Stimulated activated CD8-positive, alpha-beta memory T cell treated with anti-CD3 and anti-CD28 coated beads, Interleukin-15, amount 100 ng/mL, for 4 hours (primary cell): Measurements from ENCODE around the gene CBARP.

Source experiments
- DNase-seq, 2 donors: peaks; one replicate each; pipeline ENCODE4 v3.0.0-alpha.2; 2020; ENCODE audit warnings: low read depth in 2 of 2

CBARP gene

DNA sequence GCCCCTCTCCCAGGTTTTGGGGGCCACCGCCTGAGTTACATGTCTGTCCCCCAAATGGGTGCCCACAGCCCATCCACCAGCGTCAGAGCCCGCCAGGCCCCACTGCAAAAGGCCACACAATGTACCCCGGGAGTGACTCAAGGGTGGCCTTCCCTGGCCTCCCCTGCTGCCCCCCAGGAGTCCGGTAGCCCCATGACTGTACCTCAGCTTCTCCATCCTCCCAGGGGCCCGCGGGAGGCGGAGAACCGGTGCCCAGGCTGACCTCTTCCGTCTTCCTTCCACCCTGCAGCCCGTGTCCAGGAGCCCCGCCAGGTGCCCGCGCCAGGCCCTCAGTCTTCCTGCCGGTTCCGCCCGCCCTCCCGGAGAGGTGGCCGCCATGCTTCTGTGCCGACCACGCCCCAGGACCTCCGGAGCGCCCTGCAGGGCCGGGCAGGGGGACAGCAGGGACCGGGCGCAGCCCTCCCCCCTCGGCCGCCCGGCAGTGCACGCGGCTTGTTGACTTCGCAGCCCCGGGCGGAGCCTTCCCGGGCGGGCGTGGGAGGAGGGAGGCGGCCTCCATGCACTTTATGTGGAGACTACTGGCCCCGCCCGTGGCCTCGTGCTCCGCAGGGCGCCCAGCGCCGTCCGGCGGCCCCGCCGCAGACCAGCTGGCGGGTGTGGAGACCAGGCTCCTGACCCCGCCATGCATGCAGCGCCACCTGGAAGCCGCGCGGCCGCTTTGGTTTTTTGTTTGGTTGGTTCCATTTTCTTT, 10.3 kb downstream of the CBARP start:
- DNase-seq = no peak

DNA sequence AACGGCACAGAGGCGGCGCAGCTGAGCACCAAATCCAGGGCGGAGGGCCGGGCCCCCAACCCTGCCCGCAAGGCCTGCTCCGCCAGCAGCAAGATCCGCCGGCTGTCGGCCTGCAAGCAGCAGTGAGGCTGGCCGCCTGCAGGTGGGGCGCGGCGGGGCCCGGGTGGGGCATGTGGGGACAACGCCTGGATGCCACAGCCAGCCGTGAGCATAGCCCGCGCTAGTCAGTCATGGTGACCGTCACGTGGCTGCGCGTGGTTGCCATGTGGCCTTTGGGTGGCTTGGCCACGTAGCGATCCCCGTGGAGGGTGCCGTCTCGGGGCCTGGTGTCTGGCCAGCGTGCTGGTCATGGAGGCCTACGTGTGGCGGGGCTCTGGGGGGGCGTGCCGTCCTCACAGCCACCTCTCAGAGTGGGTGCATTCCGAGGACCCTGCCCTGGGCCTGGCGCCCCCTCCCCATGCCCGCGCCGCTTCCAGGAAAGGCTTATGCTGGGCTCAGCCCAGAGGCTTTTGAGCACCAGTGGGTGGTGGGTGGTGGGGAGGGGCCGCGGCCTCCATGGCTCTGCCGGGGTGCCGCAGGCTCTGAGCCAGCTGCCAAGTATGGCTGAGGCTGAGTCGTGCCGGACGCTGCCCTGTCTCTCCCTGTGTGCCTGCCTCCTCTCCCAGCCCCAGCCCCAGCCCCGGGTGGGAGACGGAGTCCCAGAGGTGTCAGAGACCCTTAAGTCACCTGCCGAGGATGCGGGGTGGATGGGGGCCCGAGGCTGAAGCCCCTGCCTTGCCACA, 11.1 kb downstream of the CBARP start:
- no peak for DNase-seq

DNA sequence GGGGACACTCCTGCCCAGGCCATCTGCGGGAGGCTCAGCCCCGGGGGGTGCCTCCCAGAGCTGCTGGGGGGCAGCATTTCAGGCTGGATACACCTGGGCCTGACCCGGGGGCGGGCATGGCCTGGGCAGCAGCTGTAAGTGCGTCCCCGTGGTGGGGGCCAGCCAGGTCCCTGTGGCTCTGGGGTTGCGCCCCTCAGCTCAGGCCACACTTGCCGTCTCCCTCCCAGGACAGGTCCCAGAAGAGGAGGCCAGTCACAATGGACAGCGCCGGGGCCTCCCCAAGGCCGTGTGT, 11.6 kb downstream of the CBARP start:
- DNase-seq = no peak

DNA sequence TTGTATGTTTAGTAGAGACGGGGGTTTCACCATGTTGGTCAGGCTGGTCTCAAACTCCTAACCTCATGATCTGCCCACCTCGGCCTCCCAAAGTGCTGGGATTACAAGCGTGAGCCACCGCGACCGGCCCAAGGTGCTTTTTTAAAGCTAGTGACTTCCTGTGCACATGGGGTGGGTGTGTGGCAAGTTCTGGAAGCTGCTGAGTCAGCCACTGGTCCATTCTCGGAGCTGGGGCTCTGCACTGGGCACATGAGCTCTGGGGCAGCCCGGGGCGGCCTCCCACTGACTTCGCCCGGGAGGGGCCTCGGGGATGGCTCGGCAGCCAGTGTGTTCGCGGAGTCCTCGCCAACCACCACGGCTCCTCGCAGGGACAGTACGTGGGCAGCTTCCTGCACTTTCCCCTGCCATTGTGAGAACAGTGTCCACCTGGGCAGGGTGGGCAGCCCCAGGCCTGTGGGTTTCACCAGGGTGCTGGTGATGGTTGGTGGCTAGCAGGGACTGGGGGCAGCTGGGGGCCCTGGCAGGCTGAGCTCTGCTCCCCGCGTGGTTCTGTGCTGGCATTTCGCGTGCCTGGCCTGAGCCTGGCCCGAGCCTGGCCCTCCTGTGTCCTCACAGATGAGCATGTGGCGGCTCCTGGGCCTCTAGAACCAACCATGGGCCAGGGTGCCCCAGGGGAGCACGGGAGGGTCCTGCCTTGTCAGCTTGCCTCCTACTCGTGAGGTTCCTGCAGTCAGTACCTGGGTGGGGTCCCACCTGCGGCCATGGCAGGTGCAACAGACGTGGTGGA, 12.2 kb downstream of the CBARP start:
- DNase-seq = no peak

DNA sequence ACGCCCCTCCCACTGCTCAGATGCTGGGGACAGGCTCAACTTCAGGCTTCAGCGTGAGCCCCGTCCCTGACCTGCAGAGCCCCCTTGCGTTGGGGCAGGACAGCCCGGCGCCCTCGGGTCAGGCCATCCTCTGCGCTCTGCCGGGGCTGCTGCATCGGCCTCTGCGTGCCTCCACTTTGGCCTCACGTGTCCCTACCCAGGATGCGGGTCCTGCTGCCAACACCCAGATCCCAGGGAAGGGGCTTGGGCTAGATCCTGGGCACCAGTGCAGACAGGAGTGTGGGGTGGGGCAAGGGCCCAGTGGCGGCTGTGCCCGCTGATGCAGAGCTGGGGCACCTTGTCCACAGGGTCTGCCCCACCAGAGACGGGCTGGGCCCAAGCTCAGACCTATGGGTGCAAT, 13.0 kb downstream of the CBARP start:
- DNase-seq = no peak

DNA sequence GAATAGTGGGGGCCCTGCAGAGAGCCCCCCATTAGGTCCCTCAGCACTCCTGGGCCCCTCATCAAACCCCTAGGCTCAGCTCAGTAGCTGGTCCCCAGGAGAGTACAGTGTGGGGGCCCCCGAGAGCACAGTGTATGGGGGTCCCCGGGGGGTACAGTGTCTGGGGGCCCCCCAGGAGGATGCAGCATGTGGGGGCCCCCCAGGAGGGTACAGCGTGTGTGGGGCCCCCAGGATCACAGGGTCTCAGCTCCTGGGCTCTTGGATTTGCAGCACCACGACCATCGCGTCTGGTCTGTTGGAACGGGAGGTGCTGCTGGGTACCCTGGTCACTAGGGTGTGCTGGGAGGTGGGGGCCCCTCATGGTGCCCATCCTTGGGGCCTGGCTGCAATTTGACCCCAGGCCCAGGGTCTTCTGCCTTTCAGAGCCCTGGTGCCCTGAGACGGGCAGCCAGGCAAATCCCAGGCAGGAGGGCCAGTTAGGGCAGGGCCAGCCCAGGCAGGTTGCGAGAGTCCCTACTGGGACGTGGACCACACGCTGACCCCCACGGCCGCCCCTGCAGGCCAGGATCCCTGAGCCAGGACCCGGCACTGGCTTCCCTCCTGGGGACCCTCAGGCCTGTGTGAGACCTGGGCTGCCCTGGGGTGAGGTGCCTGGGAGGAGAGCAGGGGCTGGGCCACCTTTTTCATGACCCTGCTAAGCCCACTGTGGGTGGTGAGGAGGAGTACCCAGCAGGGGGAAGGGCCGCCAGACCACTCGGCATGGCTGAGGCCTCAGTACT, 13.6 kb downstream of the CBARP start:
- no peak for DNase-seq

DNA sequence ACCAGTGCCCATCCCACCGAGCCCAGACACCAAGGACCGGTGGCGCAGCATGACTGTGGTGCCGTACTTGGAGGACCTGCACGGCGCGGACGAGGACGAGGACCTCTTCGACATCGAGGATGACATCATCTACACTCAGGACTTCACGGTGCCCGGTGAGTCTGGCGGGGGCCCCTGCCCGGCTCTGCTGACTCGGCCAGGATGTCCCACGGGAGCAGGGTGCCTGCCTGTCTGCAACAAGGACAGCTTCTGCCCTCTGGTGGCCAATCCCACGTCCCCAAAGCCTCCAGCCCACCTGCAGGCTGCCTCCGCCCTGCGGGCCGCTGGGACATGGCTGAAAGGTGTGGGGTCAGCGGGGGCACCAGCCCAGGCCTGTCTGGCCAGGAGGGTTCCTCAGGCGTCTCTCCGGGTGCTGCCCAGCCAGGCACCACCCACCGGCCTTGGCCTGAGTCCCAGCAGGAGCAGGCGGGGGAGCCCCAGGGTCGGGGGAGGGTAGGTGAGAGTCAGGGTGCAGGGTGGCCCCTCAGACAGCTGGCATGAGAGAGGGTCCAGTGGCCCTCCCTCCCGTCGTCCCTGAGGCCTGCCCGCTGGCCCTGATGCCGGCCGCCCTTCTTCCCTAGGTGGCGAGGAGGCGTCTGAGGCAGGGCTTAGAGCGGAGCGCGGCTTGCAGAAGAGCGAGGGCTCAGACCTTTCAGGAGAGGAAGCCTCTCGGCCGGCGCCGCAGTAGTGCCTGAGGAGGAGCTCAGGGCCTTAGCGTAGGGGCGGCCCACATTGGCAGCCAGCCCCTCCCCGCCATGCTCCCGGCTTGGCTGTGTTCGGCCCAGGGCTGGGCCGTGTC, 14.6 kb downstream of the CBARP start:
- no peak for DNase-seq

DNA sequence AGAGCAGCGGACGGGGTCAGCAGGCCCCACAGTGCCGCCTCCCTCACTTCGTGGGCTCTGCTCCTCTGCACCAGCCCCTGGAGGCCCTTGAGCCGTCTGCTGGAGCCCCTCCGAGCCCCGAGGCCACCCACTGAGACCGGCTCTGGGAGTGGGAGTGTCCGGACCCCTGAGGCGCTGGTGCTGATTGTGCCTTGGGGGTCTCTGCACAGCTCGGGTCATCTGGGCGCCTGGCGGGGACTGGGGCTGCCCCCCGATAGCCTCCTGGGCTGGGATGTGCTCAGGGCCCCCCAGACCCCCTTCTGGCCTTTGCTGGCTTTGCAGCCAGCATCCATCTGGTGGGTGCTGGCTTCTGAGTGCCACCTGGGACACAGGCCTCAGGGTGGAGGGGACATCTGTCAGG, 15.4 kb downstream of the CBARP start:
- no peak for DNase-seq

DNA sequence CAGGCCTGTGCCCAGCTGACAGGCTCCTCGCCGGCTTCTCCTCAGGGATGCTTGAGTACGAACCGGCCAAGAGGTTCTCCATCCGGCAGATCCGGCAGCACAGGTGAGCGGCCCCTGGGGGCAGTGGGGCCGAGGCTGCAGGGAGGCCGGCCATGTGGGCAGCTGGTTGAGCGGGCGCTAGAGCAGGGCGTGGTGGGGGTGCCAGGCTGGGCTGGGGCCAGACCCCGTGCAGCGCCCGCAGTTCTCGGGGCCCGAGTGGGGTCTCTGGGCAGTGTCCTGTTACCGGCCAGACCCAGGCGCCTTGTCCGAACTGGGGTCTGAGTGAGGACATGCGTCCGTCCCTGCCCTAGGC, 15.9 kb downstream of the CBARP start:
- DNase-seq = no peak

DNA sequence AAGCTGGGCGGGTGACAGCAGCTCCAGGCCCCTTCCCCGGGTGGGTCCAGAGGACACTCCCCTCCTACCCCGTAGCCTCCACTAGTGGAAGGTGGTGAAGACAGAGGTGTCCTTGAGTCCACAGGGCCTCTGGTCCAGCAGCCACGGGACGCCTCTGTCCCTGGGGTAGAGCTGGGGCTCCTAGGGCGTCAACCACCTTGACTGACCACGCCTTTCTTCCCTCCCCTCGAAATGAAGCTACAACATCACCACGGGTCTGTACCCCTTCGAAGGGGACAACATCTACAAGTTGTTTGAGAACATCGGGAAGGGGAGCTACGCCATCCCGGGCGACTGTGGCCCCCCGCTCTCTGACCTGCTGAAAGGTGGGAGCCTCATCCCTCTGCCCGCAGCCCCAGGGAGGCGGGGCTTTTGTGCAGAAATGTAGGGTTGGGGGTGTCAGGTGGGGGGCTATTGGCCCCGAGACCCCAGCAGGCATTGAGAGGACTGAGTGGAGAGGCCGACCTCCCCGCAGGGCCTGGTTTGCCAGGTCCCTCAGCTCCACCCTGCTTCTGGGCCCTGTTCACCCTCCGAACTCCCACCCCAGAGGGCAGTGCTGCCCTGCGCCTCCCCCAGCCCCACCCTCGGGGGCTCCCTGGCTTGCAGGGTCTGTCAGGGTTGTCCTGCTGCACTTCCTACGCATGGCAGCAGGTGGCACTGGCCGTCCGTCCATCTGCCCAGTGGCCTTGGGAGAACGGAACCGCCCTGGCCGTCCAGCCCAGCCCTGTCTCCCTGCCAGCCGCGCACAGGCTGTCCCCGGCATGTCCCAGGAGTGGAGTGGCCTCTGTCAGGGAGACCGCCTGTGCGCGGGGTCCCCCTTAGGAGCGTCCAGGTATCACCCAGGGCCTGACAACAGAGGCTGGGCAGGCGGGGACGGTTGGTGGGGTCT, 16.6 kb downstream of the CBARP start:
- no peak for DNase-seq

DNA sequence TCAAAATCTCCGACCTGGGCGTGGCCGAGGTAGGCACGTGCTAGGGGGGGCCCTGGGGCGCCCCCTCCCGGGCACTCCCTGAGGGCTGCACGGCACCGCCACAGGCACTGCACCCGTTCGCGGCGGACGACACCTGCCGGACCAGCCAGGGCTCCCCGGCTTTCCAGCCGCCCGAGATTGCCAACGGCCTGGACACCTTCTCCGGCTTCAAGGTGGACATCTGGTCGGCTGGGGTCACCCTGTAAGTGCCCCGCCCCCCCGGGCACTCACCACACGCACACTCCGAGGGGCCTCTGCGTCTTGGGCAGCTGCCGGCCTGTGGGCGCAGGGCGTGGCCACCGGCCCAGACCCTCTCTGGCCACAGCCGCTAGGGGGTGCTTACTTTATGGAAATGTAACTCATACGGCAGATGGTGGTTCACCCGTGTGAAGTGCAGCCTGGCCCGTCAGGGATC, 17.3 kb downstream of the CBARP start:
- no peak for DNase-seq

DNA sequence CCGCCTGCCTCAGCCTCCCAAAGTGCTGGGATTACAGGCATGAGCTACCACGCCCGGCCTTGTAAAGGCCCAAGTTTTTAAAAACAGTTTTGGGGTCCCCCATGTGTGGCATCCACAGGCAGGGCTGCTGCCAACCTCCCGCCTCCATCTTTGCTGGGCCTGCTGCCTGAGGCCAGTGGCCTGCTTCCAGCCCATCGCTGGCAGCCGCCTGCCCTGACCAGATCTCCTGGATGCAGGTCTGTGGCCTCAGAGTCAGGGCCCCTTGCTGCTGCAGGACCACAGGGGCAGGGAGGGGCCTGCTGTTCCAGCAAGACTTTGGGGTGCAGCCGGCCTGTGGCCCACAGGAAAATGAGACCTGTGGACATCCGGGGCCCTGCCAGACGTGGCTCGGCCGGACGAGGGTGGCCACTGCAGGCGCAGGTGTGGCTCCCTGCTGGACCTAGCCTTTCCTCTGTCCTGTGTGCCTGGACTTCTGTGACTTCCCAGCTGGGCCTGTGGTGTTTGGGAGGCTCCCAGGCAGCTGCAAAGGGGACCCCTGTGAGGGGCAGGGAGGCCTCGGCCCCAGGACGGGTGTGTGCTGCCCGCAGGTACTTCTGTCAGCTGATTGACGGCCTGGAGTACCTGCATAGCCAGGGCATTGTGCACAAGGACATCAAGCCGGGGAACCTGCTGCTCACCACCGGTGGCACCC, 17.9 kb downstream of the CBARP start:
- no peak for DNase-seq

DNA sequence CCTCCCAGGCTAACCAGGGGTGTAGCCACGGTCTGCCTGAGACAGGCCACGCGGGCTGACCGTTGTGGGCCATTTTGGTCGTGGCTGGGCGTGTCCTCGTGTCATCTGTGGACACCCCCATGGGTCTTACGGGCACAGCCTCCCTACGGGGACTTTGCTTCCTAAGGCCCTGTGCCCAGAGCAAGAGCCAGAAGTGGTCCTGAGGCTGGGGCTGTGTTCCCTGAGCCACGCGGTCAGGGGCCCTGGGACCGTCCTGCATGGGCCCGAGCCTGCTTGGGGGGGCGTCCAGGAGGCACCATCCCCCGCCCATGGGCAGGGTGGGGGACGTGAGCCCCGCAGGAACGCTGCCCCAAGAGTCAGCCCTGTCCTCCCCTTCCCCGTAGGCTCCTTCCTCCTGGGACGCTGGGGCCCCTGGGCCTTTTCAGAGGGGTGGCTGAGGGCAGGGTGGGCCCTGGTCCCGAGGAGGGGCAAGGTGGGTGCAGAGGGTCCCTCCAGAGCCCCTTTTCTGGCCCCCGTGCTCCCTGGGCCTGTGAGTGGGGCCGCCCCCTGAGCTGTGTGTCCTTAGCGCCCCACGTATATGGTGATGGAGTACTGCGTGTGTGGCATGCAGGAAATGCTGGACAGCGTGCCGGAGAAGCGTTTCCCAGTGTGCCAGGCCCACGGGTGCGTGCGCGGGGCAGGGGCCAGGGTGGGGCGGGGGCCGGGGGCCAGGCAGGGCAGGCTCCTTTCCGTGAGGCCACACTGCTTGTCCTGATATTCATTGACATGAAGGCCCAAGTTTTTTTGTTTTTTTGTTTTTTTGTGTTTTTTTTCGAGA, 18.8 kb downstream of the CBARP start:
- DNase-seq = no peak

DNA sequence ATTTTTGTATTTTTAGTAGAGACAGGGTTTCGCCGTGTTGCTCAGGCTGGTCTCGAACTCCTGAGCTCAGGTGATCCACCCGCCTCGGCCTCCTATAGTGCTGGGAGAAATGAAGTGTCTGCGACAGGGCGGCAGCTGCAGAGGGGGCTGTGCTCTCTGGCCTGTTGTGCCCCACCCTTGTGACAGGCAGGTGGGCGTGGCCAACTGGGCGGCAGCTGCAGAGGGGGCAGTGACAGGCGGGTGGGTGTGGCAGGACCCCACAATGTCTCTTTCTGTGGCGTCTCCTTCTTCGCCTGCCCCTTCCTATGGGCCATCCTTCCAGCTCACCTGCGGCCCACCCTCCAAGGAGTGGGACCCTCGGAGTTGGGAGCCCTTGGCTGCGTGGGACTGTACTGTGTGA, 20.4 kb downstream of the CBARP start:
- no peak for DNase-seq

DNA sequence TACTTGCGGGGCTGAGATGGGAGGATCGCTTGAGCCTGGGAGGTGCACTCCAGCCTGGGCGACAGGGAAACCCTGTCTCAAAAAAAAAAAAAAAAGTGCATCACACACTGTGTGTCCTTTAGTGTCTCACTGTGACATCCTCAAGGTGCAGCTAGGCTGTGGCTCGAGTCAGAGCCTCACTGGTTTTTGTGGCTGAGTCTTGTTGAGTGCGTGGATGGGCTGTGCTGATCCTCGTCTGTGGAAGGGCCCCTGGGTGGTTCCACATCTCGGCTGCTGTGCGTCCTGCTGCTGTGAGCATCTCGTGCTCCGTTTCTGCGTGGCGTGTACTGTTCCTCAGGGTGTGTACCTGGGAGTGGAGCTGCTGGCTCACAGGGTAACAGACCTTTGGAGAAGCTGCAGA, 21.0 kb downstream of the CBARP start:
- no peak for DNase-seq

DNA sequence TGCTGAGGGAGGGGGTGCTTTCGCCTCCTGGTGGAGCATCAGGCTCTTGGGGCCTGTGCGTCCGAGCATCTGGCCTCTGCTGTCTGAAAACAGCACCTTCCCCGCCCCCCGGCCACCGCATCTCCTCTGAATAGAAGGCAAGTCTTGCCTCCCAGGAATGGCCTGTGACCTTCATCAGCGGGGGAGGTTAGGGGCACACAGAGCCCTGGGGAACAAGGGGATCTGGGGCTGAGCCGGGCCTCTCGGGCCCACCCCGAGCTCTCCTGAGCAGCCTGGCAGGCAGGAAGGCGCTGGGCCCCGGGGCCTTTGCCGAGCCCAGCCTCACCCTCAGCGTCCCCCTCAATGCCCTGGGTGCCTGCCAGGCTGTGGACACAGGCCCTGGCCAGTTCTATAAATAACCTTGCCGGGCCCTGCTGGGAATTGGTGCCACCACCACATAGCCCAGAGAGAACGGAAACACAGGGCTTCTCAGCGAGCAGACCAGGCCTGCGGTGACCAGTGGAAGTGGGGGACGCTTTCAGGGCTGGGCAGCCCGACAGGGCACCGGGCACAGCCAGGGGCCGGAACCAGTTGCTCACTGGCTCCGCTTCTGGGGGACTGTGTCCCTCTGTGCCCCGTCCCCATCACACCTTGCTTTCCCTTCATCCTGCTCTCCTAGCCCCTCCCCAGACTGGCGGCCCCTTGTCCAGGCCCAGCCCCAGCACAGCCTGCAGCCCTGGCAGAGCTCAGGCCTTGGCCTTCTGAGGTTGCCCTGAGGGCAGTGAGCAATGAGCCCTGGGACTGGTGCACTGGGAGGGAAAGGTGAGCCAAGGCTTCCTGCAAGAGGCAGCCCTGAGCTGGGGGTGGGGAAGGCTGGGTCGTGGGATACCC, 22.7 kb downstream of the CBARP start:
- no peak for DNase-seq

DNA sequence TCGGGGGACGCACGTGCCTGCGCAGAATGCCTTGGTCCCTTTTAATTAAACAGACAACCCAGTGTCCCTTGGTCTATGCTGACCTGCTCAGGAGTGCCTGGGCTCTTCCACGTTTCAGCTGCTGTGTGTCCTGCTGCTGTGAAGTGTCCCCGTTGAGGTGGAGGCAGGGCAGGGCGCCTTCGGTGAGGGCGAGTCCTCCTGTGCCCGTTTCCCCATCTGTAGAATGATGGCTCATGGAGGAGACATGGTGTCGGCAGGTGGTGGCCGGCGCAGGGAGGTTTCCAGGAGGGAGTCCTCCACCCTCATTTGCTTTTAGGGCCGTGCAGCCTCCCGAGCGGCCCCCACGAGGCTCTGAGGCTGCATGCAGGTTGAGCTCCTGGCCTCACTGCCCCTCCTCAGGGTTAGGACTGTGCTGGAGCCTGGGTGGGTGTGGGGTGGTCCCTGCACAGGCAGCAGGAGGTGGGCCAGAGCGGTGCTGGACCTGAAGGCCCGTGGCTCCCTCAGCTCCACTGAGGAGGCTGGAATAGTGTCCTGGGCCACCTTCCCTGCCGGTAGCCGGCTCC, 23.4 kb downstream of the CBARP start:
- DNase-seq = no peak
